H9 (cell line): Measurements from ENCODE around the gene RPL19. TPM values are rescaled to one million over a fixed set of nuclear protein-coding genes. Genes with fewer than 3 reads are reported as not detected.

Experiments used
- DNase-seq: peaks from one replicate; pipeline ENCODE4 v3.0.0-alpha.2; 2017
- H2AFZ ChIP-seq: one replicate; pipeline ENCODE4 v1.6.1; 2013; ENCODE audit warnings: mild to moderate bottlenecking, low read length, control low read depth, moderate library complexity
- H2AK5ac ChIP-seq: 2 replicates; pipeline ENCODE4 v1.6.1; 2013; ENCODE audit warnings: low read length, control low read depth, mixed read lengths; ENCODE audit not compliant: insufficient read length
- H2BK120ac ChIP-seq: one replicate; pipeline ENCODE4 v1.6.1; 2013; ENCODE audit warnings: low read depth, mild to moderate bottlenecking, low read length, control low read depth, inconsistent platforms; ENCODE audit not compliant: poor library complexity, severe bottlenecking
- H2BK12ac ChIP-seq: 2 replicates; pipeline ENCODE4 v1.6.1; 2013; ENCODE audit warnings: low read length, control low read depth, mixed read lengths, low read depth; ENCODE audit not compliant: insufficient read length
- H2BK15ac ChIP-seq: 2 replicates; pipeline ENCODE4 v1.6.1; 2013; ENCODE audit warnings: low read depth, low read length, control low read depth
- H2BK20ac ChIP-seq: one replicate; pipeline ENCODE4 v1.6.1; 2013; ENCODE audit warnings: low read depth, mild to moderate bottlenecking, low read length, control low read depth, inconsistent platforms; ENCODE audit not compliant: poor library complexity, severe bottlenecking
- H2BK5ac ChIP-seq: 2 replicates; pipeline ENCODE4 v1.6.1; 2013; ENCODE audit warnings: low read length, control low read depth, mixed read lengths; ENCODE audit not compliant: insufficient read length
- H3K14ac ChIP-seq: 2 replicates; pipeline ENCODE4 v1.6.1; 2013; ENCODE audit warnings: low read length, control low read depth; ENCODE audit not compliant: insufficient read depth
- H3K18ac ChIP-seq: 2 replicates; pipeline ENCODE4 v1.6.1; 2013; ENCODE audit warnings: low read depth, mild to moderate bottlenecking, mixed read lengths, low read length, control low read depth; ENCODE audit not compliant: insufficient read length
- H3K23ac ChIP-seq: 2 replicates; pipeline ENCODE4 v1.6.1; 2013; ENCODE audit warnings: low read length, control low read depth, mixed read lengths, low read depth; ENCODE audit not compliant: insufficient read length
- H3K23me2 ChIP-seq: 2 replicates; pipeline ENCODE4 v1.6.1; 2013; ENCODE audit warnings: low read depth, mild to moderate bottlenecking, mixed read lengths, low read length, control low read depth; ENCODE audit not compliant: insufficient read length, poor library complexity, severe bottlenecking
- H3K27ac ChIP-seq: 2 replicates; pipeline ENCODE4 v1.5.1; 2013; ENCODE audit warnings: low read length, control low read depth, mixed read lengths, low read depth; ENCODE audit not compliant: insufficient read length
- H3K27me3 ChIP-seq: 2 replicates; pipeline ENCODE4 v1.6.1; 2013; ENCODE audit warnings: low read length, control low read depth, inconsistent platforms; ENCODE audit not compliant: insufficient read depth
- H3K4ac ChIP-seq: 2 replicates; pipeline ENCODE4 v1.6.1; 2013; ENCODE audit warnings: low read depth, mild to moderate bottlenecking, control low read depth, inconsistent platforms, low read length, moderate library complexity
- H3K4me1 ChIP-seq: 2 replicates; pipeline ENCODE4 v1.6.1; 2013; ENCODE audit warnings: low read length, control low read depth, inconsistent platforms; ENCODE audit not compliant: insufficient read depth
- H3K4me2 ChIP-seq: 2 replicates; pipeline ENCODE4 v1.6.1; 2013; ENCODE audit warnings: low read length, control low read depth, mixed read lengths; ENCODE audit not compliant: insufficient read length, insufficient read depth
- H3K56ac ChIP-seq: 2 replicates; pipeline ENCODE4 v1.6.1; 2013; ENCODE audit warnings: low read depth, mild to moderate bottlenecking, mixed read lengths, low read length, control low read depth; ENCODE audit not compliant: insufficient read length
- H3K79me1 ChIP-seq: 2 replicates; pipeline ENCODE4 v1.6.1; 2013; ENCODE audit warnings: low read depth, mild to moderate bottlenecking, moderate library complexity, low read length, control low read depth, inconsistent platforms; ENCODE audit not compliant: insufficient read depth, poor library complexity, severe bottlenecking
- H3K79me2 ChIP-seq: 2 replicates; pipeline ENCODE4 v1.6.1; 2013; ENCODE audit warnings: low read length, control low read depth, inconsistent platforms; ENCODE audit not compliant: insufficient read depth
- H3K9ac ChIP-seq: 2 replicates; pipeline ENCODE4 v1.6.1; 2013; ENCODE audit warnings: low read length, control low read depth, mixed read lengths; ENCODE audit not compliant: insufficient read length; ENCODE audit errors: extremely low read depth
- H3K9me3 ChIP-seq: one replicate; pipeline ENCODE4 v1.6.1; 2013; ENCODE audit warnings: low read depth, low read length, inconsistent platforms; ENCODE audit not compliant: control insufficient read depth
- H3T11ph ChIP-seq: one replicate; pipeline ENCODE4 v1.6.1; 2013; ENCODE audit warnings: mild to moderate bottlenecking, low read length, control low read depth, inconsistent platforms
- H4K20me1 ChIP-seq: one replicate; pipeline ENCODE4 v1.6.1; 2013; ENCODE audit not compliant: control insufficient read depth, insufficient read length, insufficient read depth
- H4K5ac ChIP-seq: 2 replicates; pipeline ENCODE4 v1.6.1; 2013; ENCODE audit warnings: low read depth, mild to moderate bottlenecking, mixed read lengths, low read length, control low read depth; ENCODE audit not compliant: insufficient read length
- H4K8ac ChIP-seq: replicated peaks from 2 replicates; pipeline ENCODE4 v1.6.1; 2013; ENCODE audit warnings: low read length, control low read depth, mixed read lengths, low read depth; ENCODE audit not compliant: insufficient read length
- H4K91ac ChIP-seq: 2 replicates; pipeline ENCODE4 v1.6.1; 2013; ENCODE audit warnings: low read depth, mild to moderate bottlenecking, moderate library complexity, mixed read lengths, low read length, control low read depth; ENCODE audit not compliant: insufficient read length
- H3K27ac Mint-ChIP-seq, 3 experiments: 2 replicates in 2 of 3; 3 replicates in 1 of 3; pipeline ENCODE4 v1.8.0; 2020 to 2021; ENCODE audit warnings: mixed read lengths in 3 of 3, mild to moderate bottlenecking in 1 of 3, moderate library complexity in 1 of 3
- H3K27me3 Mint-ChIP-seq: 2 replicates; pipeline ENCODE4 v1.8.0; 2021; ENCODE audit warnings: low read depth, mild to moderate bottlenecking, moderate library complexity, mixed read lengths
- H3K36me3 Mint-ChIP-seq, 3 experiments: 2 replicates in 2 of 3; 3 replicates in 1 of 3; pipeline ENCODE4 v1.8.0; 2020 to 2021; ENCODE audit warnings: low read depth in 3 of 3, mixed read lengths in 3 of 3; ENCODE audit not compliant: insufficient read depth in 1 of 3
- H3K4me1 Mint-ChIP-seq, 2 experiments: 2 replicates each; pipeline ENCODE4 v1.8.0; 2020; ENCODE audit warnings: mixed read lengths in 2 of 2
- H3K4me3 Mint-ChIP-seq, 2 experiments: 2 replicates in 1 of 2; 3 replicates in 1 of 2; pipeline ENCODE4 v1.8.0; 2020 to 2021; ENCODE audit warnings: mild to moderate bottlenecking in 2 of 2, mixed read lengths in 2 of 2, moderate library complexity in 1 of 2
- H3K9me3 Mint-ChIP-seq, 2 experiments: 2 replicates in 1 of 2; 3 replicates in 1 of 2; pipeline ENCODE4 v1.8.0; 2020; ENCODE audit warnings: mild to moderate bottlenecking in 2 of 2, mixed read lengths in 2 of 2, moderate library complexity in 1 of 2
- CTCF ChIP-seq: fragments of 200-600 bp; sonication (generic); conservative IDR thresholded peaks from 3 replicates; pipeline ENCODE4 v1.8.0; 2021; ENCODE audit warnings: antibody characterized with exemption, mild to moderate bottlenecking
- WGBS: extraction: QIAGEN DNeasy Blood & Tissue Kit; methylation state at CpG from one replicate; pipeline ENCODE4 v1.1.7; 2013; ENCODE audit warnings: missing lambda C conversion rate, low lambda C conversion rate, mixed read lengths; ENCODE audit not compliant: insufficient read length; ENCODE audit errors: extremely low coverage; 5-methylcytosine and 5-hydroxymethylcytosine counted together
- total RNA-seq: library from RNA; stranded (reverse); gene quantifications from 2 replicates; pipeline ENCODE4 v1.2.1, GENCODE V29; 2021

RPL19 gene
- total RNA-seq, 1 experiment from 2014 or later = 2,038 TPM

DNA sequence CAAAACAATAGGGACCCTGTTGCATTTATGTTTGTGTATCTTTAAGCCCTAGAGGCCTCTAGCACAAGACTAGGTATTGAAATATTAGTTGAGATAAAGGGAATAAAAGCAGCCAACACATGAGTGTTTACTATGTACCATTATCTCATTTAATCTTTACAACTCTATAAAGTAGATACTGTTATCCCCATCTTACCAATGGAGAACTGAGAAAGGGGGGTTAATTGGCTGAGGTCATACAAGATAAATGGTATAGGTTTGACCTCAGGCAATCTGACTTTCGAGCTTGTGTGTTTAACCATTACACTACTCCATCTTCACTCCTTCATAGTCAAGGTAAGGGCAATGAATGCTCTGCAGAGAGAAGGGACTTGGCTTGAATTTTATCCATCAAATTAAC, 51.9 kb downstream of the RPL19 start:
- no peak overlapping the region for H2AK5ac ChIP-seq
- no CpG with 5 or more reads among the region's 1 CpG for WGBS
- H3K27me3 ChIP-seq = no peaks in the 10 kb centered on the region
- no peak overlapping the region for H2BK12ac ChIP-seq
- Mint-ChIP-seq H3K27ac (no peak overlapping the region), H3K9me3 (no peaks in the 10 kb centered on the region; a peak in 1 of 5 replicates), H3K36me3 (peaks cover 0 to 9% (median 8%) of the 10 kb centered on the region in 3 experiments; a peak in 3 of 7 replicates), H3K27me3 (no peaks in the 10 kb centered on the region), H3K4me1 (peaks cover 14 to 19% of the 10 kb centered on the region in 2 experiments), H3K4me3 (no peak overlapping the region; a peak in 1 of 5 replicates)
- H2BK5ac ChIP-seq = no peak overlapping the region
- no peak overlapping the region for H3K14ac ChIP-seq
- H4K8ac ChIP-seq = no peak overlapping the region
- H3K4ac ChIP-seq = no peak overlapping the region
- H2BK120ac ChIP-seq = no peak overlapping the region
- H3K18ac ChIP-seq = no peak overlapping the region
- no peak overlapping the region for H2BK20ac ChIP-seq
- H3K4me1 ChIP-seq = no peaks in the 10 kb centered on the region
- H3K9ac ChIP-seq = no peak overlapping the region
- no peaks in the 10 kb centered on the region for H3K9me3 ChIP-seq
- H3K56ac ChIP-seq = no peak overlapping the region
- no peak for TF ChIP-seq CTCF
- H2AFZ ChIP-seq = no peak overlapping the region
- no peak for DNase-seq
- no peak overlapping the region for H4K91ac ChIP-seq
- no peak overlapping the region for H4K5ac ChIP-seq
- peaks cover 2% of the 10 kb centered on the region for H4K20me1 ChIP-seq
- no peak overlapping the region for H3K23ac ChIP-seq
- no peak overlapping the region for H2BK15ac ChIP-seq
- H3K79me2 ChIP-seq = no peaks in the 10 kb centered on the region
- no peaks in the 10 kb centered on the region for H3K23me2 ChIP-seq
- H3K27ac ChIP-seq = no peak overlapping the region
- no peak overlapping the region for H3T11ph ChIP-seq
- H3K79me1 ChIP-seq = no peaks in the 10 kb centered on the region
- no peak overlapping the region for H3K4me2 ChIP-seq
